GM13977 (cell line): Measurements from ENCODE around the gene ZDHHC20.
"Not testable (repeated sequence)": the region's sequence is repeated elsewhere in the genome, so short reads cannot be mapped to it uniquely, and the experiment has no call there.

Experiments used
- DNase-seq: peaks from one replicate; pipeline ENCODE4 v3.0.0; 2012; ENCODE audit warnings: low spot score
- CTCF ChIP-seq: IDR thresholded peaks from 2 replicates; pipeline ENCODE4 v1.5.1; 2012; ENCODE audit warnings: mild to moderate bottlenecking, control low read depth; ENCODE audit not compliant: insufficient read depth; ENCODE audit errors: extremely low read depth, missing control alignments
- in situ Hi-C: fragments of 300-500 bp; cut with MboI; formaldehyde crosslinking; loops from one replicate; pipeline ENCODE4 v1.12.0; 2022; ENCODE audit warnings: low sequenced_read_pairs, low pct_unique_long_range_greater_than_20kb, mixed read lengths, inconsistent platforms; ENCODE audit not compliant: unreplicated experiment

ZDHHC20 gene

GRCh38 chr13:21427741-21428140 lies 31.4 kb downstream of the ZDHHC20 start:
- no peak for TF ChIP-seq CTCF
- in situ Hi-C loops = no loop called here
- DNase-seq = no peak

DNA sequence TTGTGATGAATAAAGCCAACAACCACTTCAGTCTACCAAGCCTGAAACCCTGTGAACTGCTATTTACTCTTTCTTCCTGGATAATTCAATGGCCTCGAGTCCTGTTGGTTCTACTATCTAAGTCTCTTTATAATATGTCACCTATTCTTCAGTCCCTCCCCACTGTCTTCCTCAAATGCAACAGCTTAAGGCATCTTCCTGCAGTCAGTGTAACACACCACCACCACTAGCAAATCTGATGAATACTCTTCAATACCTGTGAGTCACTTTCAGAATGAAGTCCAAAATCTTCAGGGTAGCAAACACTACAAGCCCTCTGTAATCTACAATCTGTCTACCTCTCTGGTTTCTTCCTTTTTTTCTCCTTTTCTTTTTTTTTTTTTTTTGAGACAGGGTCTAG lies 32.9 kb downstream of the ZDHHC20 start:
- in situ Hi-C loops = no loop called here
- TF ChIP-seq CTCF = no peak

DNA sequence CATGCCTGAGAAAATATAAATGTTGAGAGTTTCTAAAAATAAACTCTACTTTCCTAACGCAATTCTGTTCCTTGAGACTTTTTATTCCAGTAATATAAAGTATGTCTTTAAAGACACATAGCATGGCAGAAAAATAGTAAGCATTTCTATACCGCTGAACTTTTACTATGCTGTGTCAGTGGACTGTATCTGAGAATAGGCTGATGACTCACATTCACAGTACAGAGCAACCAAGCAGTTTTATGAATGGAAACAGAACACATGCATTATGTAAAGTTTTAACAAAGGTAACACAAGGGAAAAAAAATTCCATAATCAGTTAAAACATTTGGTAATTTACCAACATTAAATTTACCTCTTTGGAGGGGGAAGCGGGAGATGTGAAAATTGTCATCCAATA lies 38.4 kb downstream of the ZDHHC20 start:
- no peak for DNase-seq
- in situ Hi-C loops = no loop called here
- TF ChIP-seq CTCF = no peak

More for the DNA sequence above, 32.9 kb downstream of the ZDHHC20 start:
- DNase-seq = no peak

DNA sequence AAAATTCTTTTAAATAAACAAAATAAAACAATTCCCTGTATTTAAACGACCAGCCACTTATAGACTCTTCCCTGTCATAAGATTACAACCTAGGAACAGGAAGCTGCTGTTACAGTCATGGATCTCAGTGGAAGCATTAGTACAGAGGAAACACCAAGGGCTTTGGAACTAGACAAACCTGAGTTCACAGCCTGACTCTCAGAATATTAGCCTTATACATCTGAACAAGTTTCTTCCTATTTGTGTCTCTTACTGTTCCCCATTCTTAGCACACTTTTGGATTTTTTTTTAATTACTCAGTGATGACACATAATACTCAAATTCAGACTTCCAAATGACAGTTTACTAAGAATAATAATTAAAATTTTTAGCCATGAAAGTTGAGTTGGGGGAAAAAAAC lies 46.1 kb downstream of the ZDHHC20 start:
- in situ Hi-C loops = no loop called here
- DNase-seq = no peak
- no peak for TF ChIP-seq CTCF

GRCh38 chr13:21410453-21410852 lies 48.6 kb downstream of the ZDHHC20 start:
- DNase-seq, in situ Hi-C loops: not testable (repeated sequence)

- in situ Hi-C loops = no loop called here
- no peak for DNase-seq
- no peak for TF ChIP-seq CTCF
Measured at GRCh38 chr13:21405309-21405708, 53.8 kb downstream of the ZDHHC20 start.

- no peak for DNase-seq
- in situ Hi-C loops = no loop called here
- TF ChIP-seq CTCF = no peak
Measured at GRCh38 chr13:21402586-21403307, 56.4 kb downstream of the ZDHHC20 start.
